Endothelial cell of hepatic sinusoid (primary cell): Measurements from ENCODE around the gene ENTPD1.
"Not testable (repeated sequence)": the region's sequence is repeated elsewhere in the genome, so short reads cannot be mapped to it uniquely, and the experiment has no call there.

Experiments used
- in situ Hi-C: cut with HindIII; loops from 2 replicates; pipeline ENCODE4 v1.10.0; 2017; ENCODE audit warnings: low sequenced_read_pairs

The ENTPD1 gene

DNA sequence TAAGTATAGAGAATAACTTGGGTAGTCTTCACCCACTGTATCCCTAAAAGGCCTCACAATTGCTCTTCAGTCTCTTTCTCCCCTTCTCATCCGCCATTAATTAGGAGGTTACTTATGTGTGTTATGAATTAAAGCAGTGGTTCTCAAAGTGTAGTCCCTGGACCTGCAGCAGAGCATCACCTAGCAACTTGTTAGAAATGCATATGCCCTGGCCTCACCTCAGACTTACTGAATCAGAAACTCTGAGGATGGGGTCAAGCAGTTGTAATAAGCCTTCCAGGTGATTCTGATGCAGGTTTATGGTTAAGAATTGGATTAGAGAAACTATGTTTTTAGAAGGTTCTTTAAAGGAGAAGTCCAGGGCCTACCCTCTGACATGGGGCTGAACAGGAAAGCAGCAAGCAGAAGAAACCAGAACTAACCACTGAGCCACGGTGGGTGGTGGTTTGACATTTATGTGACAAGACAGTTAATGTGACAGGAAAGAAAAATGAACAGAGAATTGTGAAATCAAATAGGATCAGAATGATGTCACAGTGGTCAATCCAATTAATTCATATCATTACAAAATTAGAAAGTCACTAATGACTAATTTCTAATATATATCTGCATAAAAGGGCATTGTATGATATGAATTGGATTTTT is 37.6 kb downstream of the ENTPD1 start:
- in situ Hi-C loops = no loop called here

GRCh38 chr10:95794195-95794594 is 38.2 kb downstream of the ENTPD1 start:
- in situ Hi-C loops = no loop called here

GRCh38 chr10:95795602-95796001 is 39.6 kb downstream of the ENTPD1 start:
- in situ Hi-C loops = no loop called here

- in situ Hi-C loops = no loop called here
These were observed 40.5 kb downstream of the ENTPD1 start for GRCh38 chr10:95796504-95796903.

DNA sequence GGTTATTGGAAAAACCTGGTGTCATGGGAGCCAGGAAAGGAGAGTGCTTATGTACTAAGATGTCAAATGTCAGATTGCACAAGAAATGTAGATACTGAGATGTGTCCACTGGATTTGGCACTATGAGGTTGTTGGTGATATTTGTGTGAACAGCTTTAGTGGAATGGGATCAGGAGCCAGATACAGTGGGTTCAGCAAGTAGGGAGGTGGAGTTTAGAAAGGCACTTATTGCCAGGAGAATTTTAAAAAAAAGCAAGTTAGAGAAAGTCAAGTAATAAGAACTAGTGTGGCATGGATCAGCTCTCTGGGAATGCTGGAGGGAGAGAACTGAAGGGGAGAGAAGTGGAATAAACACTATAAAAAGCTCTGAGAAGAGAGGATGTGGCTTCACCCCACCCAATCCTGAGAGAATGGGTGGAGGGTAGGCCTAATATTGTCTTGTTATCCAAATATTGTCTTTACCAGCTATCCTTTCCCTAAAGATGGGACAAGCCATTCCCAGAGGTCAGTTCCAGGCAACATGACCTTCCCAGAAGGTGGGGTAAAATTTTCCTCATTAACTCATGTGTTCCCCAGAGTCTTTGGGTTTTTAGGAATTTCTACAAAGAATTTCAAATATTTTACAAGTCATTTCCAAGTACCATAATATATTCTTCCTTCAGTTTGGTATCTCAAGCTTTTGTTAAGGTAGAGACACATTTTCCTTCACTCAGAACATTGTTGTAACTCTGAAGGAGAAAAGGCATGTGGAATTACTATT is 42.3 kb downstream of the ENTPD1 start:
- in situ Hi-C loops = no loop called here

DNA sequence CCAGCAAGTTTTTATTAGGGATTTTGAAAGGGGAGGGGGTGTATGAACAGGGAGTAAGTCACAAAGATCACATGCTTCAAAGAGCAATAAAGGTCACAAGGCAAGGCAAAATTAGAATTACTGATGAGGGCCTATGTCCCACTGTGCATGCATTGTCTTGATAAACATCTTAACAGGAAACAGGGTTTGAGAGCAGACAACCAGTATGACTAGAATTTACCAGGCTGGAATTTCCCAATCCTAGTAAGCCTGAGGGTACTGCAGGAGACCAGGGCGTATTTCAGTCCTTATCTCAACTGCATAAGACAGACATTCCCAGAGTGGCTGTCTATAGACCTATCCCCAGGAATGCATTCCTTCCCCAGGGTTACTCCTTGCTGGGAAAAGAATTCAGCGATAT is 44.3 kb downstream of the ENTPD1 start:
- in situ Hi-C loops = not testable (repeated sequence)

DNA sequence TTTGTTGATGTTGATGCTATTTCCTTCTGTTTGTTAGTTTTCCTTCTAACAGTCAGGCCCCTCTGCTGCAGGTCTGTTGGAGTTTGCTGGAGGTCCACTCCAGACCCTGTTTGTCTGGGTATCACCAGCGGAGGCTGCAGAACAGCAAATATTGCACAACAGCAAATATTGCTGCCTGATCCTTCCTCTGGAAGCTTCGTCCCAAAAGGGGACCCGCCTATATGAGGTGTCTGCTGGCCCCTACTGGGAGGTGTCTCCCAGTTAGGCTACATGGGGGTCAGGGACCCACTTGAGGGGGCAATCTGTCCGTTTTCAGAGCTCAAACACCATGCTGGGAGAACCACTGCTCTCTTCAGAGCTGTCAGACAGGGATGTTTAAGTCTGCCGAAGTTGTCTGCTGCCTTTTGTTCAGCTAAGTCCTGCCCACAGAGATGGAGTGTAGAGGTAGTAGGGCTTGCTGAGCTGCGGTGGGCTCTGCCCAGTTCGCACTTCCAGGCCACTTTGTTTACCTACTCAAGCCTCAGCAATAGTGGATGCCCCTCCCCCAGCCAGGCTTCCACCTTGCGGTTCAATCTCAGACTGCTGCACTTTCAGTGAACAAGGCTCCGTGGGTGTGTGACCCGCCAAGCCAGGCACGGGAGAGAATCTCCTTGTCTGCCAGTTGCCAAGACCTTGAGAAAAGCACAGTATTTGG is 50.9 kb downstream of the ENTPD1 start:
- in situ Hi-C loops = loop anchor here (5.0 kb wide), 1 partner anchor 65 kb away; no protein-coding TSS in a partner anchor

DNA sequence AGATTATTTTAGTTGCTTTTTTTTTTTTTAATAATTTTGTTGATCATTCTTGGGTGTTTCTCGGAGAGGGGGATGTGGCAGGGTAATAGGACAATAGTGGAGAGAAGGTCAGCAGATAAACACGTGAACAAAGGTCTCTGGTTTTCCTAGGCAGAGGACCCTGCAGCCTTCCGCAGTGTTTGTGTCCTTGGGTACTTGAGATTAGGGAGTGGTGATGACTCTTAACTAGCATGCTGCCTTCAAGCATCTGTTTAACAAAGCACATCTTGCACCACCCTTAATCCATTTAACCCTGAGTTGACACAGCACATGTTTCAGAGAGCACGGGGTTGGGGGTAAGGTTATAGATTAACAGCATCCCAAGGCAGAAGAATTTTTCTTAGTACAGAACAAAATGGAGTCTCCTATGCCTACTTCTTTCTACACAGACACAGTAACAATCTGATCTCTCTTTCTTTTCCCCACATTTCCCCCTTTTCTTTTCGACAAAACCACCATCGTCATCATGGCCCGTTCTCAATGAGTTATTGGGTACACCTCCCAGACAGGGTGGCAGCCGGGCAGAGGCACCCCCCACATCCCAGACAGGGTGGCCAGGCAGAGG is 52.8 kb downstream of the ENTPD1 start:
- in situ Hi-C loops = loop anchor here (5.0 kb wide), 1 partner anchor 67 kb away; no protein-coding TSS in a partner anchor

GRCh38 chr10:95809370-95810197 is 53.6 kb downstream of the ENTPD1 start:
- in situ Hi-C loops = loop anchor here (5.0 kb wide), 1 partner anchor 67 kb away; no protein-coding TSS in a partner anchor

- in situ Hi-C loops = no loop called here
These were observed 54.4 kb downstream of the ENTPD1 start for GRCh38 chr10:95810198-95810976.

GRCh38 chr10:95813054-95813685 is 57.2 kb downstream of the ENTPD1 start:
- in situ Hi-C loops = no loop called here

GRCh38 chr10:95814011-95814727 is 58.2 kb downstream of the ENTPD1 start:
- in situ Hi-C loops = no loop called here

DNA sequence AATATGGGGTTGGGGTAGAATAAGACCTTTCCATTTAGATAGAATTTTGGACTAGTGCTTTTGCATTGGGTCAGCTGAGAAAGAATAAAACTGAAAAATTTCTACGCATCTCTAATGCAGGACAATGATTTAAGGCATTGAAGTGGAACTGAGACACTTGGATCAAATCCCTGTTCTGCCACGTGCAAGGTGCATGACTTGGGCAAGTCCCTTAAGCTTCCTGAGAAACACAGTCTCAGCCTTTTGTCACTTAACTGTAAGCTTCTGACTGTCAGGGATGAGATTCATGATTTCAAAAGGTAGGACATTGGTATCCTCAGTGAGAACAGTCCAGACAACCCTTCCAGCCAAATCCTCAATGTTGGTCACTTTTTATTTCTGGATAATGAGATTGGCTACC is 59.2 kb downstream of the ENTPD1 start:
- in situ Hi-C loops = no loop called here

- in situ Hi-C loops = no loop called here
These were observed 59.8 kb downstream of the ENTPD1 start for GRCh38 chr10:95815701-95816240.

DNA sequence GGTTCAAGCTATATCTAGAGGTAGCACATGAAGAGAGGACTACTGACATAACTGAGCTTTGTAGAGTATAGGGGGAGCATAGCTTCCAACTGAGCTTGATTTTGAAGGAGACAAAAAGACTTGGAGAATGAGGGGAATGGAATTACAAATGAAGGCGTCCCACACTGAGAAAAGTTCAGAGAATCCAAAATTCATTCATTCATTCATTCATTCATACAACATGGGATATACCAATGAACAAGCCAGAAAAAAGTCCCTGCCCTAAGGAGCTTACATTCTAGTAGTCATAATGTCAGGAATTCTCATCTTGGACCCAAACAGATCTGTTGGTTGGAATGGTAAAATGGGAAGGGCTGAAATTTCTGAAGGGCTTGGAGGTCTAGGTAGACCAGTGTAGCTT is 62.0 kb downstream of the ENTPD1 start:
- in situ Hi-C loops = no loop called here

DNA sequence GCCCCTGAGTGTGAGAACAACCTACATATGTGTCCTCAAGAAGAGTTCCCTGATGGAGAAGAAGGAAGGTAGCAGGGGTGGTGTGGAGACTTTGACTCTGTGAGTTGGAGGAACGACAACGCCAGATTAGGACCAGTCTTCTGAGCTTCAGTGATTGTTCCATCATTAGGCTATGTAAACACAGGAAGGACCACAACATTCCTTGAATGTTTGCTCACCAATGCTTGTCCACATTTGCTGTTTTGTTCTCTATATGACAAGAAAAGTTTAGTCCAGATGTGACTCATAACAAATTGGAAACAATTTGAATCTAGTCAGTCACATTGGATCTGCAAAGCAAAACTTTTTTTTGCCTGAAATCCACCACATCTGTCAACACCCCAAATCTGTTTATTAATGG is 62.7 kb downstream of the ENTPD1 start:
- in situ Hi-C loops = no loop called here

DNA sequence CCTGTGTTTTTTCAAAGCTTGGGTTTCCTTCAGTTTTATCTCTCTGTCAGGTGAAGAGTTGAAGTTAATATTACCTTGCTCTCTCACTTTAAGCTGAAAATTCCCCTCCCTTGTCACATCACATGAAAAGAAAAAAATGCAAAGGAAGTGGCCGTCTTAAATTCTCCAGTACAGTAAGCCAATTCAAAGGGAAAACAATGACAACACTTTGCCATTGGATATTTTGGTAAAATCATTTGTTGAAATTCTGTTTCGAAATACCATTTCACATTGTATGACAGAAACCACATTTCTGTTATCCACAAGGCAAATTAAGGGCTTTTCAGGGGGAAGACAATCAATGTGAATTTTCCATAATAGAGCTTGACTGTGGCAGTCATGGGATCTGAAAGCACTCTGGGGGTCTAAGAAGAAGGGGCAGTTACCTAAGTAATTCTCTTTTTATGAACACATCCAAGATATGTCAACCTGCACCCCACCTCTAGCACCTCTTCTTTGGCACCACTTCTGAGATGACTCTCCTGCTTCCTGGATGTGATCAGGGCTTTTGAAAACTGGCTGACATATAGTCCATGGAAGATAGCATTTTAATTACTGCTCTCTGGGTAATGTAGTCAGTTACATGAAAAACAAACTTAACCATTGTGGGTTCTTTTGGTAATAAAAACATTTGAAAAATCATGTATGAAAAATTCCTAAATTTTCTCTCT is 63.8 kb downstream of the ENTPD1 start:
- in situ Hi-C loops = no loop called here

- in situ Hi-C loops = no loop called here
These were observed 64.4 kb downstream of the ENTPD1 start for GRCh38 chr10:95820363-95820762.
